Brain pericyte (primary cell): ENCODE measurements around the gene DLX2.
"Not testable (repeated sequence)": the region's sequence is repeated elsewhere in the genome, so short reads cannot be mapped to it uniquely, and the experiment has no call there.

Experiments used
- DNase-seq: peaks from one replicate; pipeline ENCODE4 v3.0.0-alpha.2; 2012; ENCODE audit warnings: low read depth, low spot score

Gene DLX2

GRCh38 chr2:172102391-172103359, at the start of gene DLX2:
TSS of gene DLX2 (minus strand) at chr2:172102900. CDS start at chr2:172102538, 362 bp downstream.
- DNase-seq, result no peak

GRCh38 chr2:172147944-172148650, 45.4 kb upstream of the DLX2 start:
- no peak for DNase-seq

- DNase-seq, result no peak
Observed at GRCh38 chr2:172143817-172144216, 41.1 kb upstream of the DLX2 start.

- not testable (repeated sequence) for DNase-seq
Observed at GRCh38 chr2:172138727-172139126, 36.0 kb upstream of the DLX2 start.

GRCh38 chr2:172137943-172138342, 35.2 kb upstream of the DLX2 start:
- no peak for DNase-seq

- no peak for DNase-seq
Observed at GRCh38 chr2:172137109-172137508, 34.4 kb upstream of the DLX2 start.

GRCh38 chr2:172135446-172135845, 32.7 kb upstream of the DLX2 start:
- DNase-seq, result no peak

- DNase-seq, result no peak
Observed at GRCh38 chr2:172134270-172134669, 31.6 kb upstream of the DLX2 start.

- DNase-seq, result no peak
Observed at GRCh38 chr2:172131713-172132555, 29.2 kb upstream of the DLX2 start.

GRCh38 chr2:172129404-172129803, 26.7 kb upstream of the DLX2 start:
- no peak for DNase-seq

- no peak for DNase-seq
Observed at GRCh38 chr2:172128484-172128883, 25.8 kb upstream of the DLX2 start.

GRCh38 chr2:172120118-172120517, 17.4 kb upstream of the DLX2 start:
- no peak for DNase-seq

GRCh38 chr2:172119089-172119488, 16.4 kb upstream of the DLX2 start:
- DNase-seq, result no peak

- no peak for DNase-seq
Observed at GRCh38 chr2:172116107-172116506, 13.4 kb upstream of the DLX2 start.

- DNase-seq, result no peak
Observed at GRCh38 chr2:172114579-172114978, 11.9 kb upstream of the DLX2 start.

- DNase-seq, result not testable (repeated sequence)
Observed at GRCh38 chr2:172114176-172114575, 11.5 kb upstream of the DLX2 start.

- no peak for DNase-seq
Observed at GRCh38 chr2:172113617-172114016, 10.9 kb upstream of the DLX2 start.

- DNase-seq, result no peak
Observed at GRCh38 chr2:172109988-172110811, 7.5 kb upstream of the DLX2 start.

GRCh38 chr2:172109256-172109987, 6.7 kb upstream of the DLX2 start:
- no peak for DNase-seq

- no peak for DNase-seq
Observed at GRCh38 chr2:172108587-172108930, 5.9 kb upstream of the DLX2 start.
